IMR-90 (cell line): Measurements from ENCODE around the gene BRAT1. TPM values are rescaled to one million over a fixed set of nuclear protein-coding genes. Genes with fewer than 3 reads are reported as not detected.

ENCODE experiments used
- ATAC-seq: fragments of 200-7000 bp; cut with Tn5 transposase; 2 replicates; pipeline ENCODE4 v1.9.1; 2020; ENCODE audit warnings: low read depth, mild to moderate bottlenecking, moderate library complexity
- BruUV-seq: library from RNA; stranded (reverse); fragments of 400-500 nt; replicated peaks from 2 replicates; lab custom pipeline; 2021; lab: Mats Ljungman, UMichigan
- CTCF ChIA-PET: fragments of 300-600 bp; formaldehyde crosslinking; extraction: SDS; loops from one replicate; lab custom pipeline; 2021; ENCODE audit warnings: antibody characterized with exemption; lab: Yijun Ruan, JAX
- POLR2A ChIA-PET: fragments of 300-600 bp; sonication (Branson Sonifier 250); formaldehyde crosslinking; loops from one replicate; lab custom pipeline; 2022; ENCODE audit warnings: antibody characterized with exemption; ENCODE audit not compliant: unreplicated experiment; lab: Charles Lee
- DNase-seq: peaks from one replicate; pipeline ENCODE4 v3.0.0; 2013
- H2AFZ ChIP-seq: replicated peaks from 2 replicates; pipeline ENCODE3; 2013; ENCODE audit warnings: low read length, mild to moderate bottlenecking; ENCODE audit not compliant: poor library complexity
- H2AK5ac ChIP-seq: 2 replicates; pipeline ENCODE4 v1.6.1; 2013; ENCODE audit warnings: low read depth, low read length, inconsistent platforms
- H2AK9ac ChIP-seq: replicated peaks from 2 replicates; pipeline ENCODE3; 2013; ENCODE audit warnings: mild to moderate bottlenecking, low read depth, low read length, moderate library complexity; ENCODE audit not compliant: poor library complexity
- H2BK120ac ChIP-seq: 2 replicates; pipeline ENCODE4 v1.6.1; 2013; ENCODE audit warnings: low read depth, low read length, inconsistent platforms
- H2BK15ac ChIP-seq: 3 replicates; pipeline ENCODE4 v1.6.1; 2013; ENCODE audit warnings: low read depth, low read length, inconsistent platforms
- H2BK20ac ChIP-seq: 2 replicates; pipeline ENCODE4 v1.6.1; 2013; ENCODE audit warnings: low read depth, mild to moderate bottlenecking, inconsistent platforms, low read length, moderate library complexity
- H2BK5ac ChIP-seq: 2 replicates; pipeline ENCODE4 v1.6.1; 2013; ENCODE audit warnings: mild to moderate bottlenecking, low read depth, low read length, inconsistent platforms; ENCODE audit not compliant: poor library complexity, severe bottlenecking
- H3K14ac ChIP-seq: replicated peaks from 2 replicates; pipeline ENCODE4 v1.6.1; 2013; ENCODE audit warnings: low read depth, low read length, inconsistent platforms
- H3K18ac ChIP-seq: 2 replicates; pipeline ENCODE4 v1.6.1; 2013; ENCODE audit warnings: low read depth, low read length, control low read depth
- H3K23ac ChIP-seq: 2 replicates; pipeline ENCODE4 v1.6.1; 2013; ENCODE audit warnings: low read depth, low read length, inconsistent platforms
- H3K27ac ChIP-seq: 2 replicates; pipeline ENCODE4 v1.5.1; 2013; ENCODE audit warnings: mild to moderate bottlenecking, control low read depth, low read length; ENCODE audit not compliant: insufficient read depth
- H3K27me3 ChIP-seq: 2 replicates; pipeline ENCODE4 v1.6.1; 2013; ENCODE audit warnings: low read length; ENCODE audit not compliant: control insufficient read depth, insufficient read depth
- H3K36me3 ChIP-seq: 2 replicates; pipeline ENCODE4 v1.6.1; 2013; ENCODE audit warnings: low read length, mixed read lengths; ENCODE audit not compliant: control insufficient read depth, insufficient read depth
- H3K4ac ChIP-seq: 2 replicates; pipeline ENCODE4 v1.6.1; 2013; ENCODE audit warnings: low read depth, low read length, inconsistent platforms
- H3K4me1 ChIP-seq: 2 replicates; pipeline ENCODE4 v1.6.1; 2013; ENCODE audit warnings: low read length, mixed read lengths; ENCODE audit not compliant: control insufficient read depth, insufficient read depth
- H3K4me2 ChIP-seq: 2 replicates; pipeline ENCODE4 v1.6.1; 2013; ENCODE audit warnings: low read depth, mild to moderate bottlenecking, control low read depth, low read length, moderate library complexity
- H3K4me3 ChIP-seq: 2 replicates; pipeline ENCODE4 v1.5.1; 2013; ENCODE audit warnings: low read depth, mild to moderate bottlenecking, control low read depth, low read length, moderate library complexity; ENCODE audit not compliant: insufficient read depth
- H3K56ac ChIP-seq: 2 replicates; pipeline ENCODE4 v1.6.1; 2013; ENCODE audit warnings: low read length, inconsistent platforms; ENCODE audit not compliant: insufficient read depth; ENCODE audit errors: extremely low read depth
- H3K79me1 ChIP-seq, 2 experiments: 2 replicates each; pipeline ENCODE4 v1.6.1; 2013; ENCODE audit warnings: low read length in 2 of 2, inconsistent platforms in 1 of 2, low read depth in 1 of 2
- H3K9ac ChIP-seq: 2 replicates; pipeline ENCODE4 v1.6.1; 2013; ENCODE audit warnings: low read depth, low read length, control low read depth
- H3K9me1 ChIP-seq: 2 replicates; pipeline ENCODE4 v1.6.1; 2013; ENCODE audit warnings: low read length, inconsistent platforms; ENCODE audit not compliant: insufficient read depth
- H3K9me3 ChIP-seq: 2 replicates; pipeline ENCODE4 v1.6.1; 2013; ENCODE audit warnings: low read length; ENCODE audit not compliant: control insufficient read depth, insufficient read depth
- H4K20me1 ChIP-seq: 2 replicates; pipeline ENCODE4 v1.6.1; 2013; ENCODE audit warnings: low read length, inconsistent platforms; ENCODE audit not compliant: insufficient read depth
- H4K5ac ChIP-seq: 2 replicates; pipeline ENCODE4 v1.6.1; 2013; ENCODE audit warnings: mild to moderate bottlenecking, low read depth, low read length, control low read depth
- H4K8ac ChIP-seq, 2 experiments: 2 replicates each; pipeline ENCODE4 v1.6.1; 2013; ENCODE audit warnings: low read depth in 2 of 2, low read length in 2 of 2, control low read depth in 1 of 2, inconsistent platforms in 1 of 2
- H4K91ac ChIP-seq: 2 replicates; pipeline ENCODE4 v1.6.1; 2013; ENCODE audit warnings: low read depth, low read length, inconsistent platforms; ENCODE audit not compliant: insufficient read depth
- BHLHE40 ChIP-seq: fragments of 150-350 bp; IDR thresholded peaks from 2 replicates; pipeline ENCODE4 v1.6.1; 2016; ENCODE audit warnings: mild to moderate bottlenecking, low read depth, low read length
- CHD1 ChIP-seq: IDR thresholded peaks from 2 replicates; pipeline ENCODE4 v1.6.1; 2012; ENCODE audit warnings: low read depth, low read length, improper control_type of control experiment
- FOS ChIP-seq: fragments of 150-350 bp; IDR thresholded peaks from 2 replicates; pipeline ENCODE4 v1.6.1; 2016; ENCODE audit warnings: low read depth, low read length
- MAFK ChIP-seq: IDR thresholded peaks from 2 replicates; pipeline ENCODE4 v1.6.1; 2012; ENCODE audit warnings: low read depth, low read length, improper control_type of control experiment
- MAZ ChIP-seq: IDR thresholded peaks from 2 replicates; pipeline ENCODE4 v1.6.1; 2012; ENCODE audit warnings: low read depth, mild to moderate bottlenecking, low read length, improper control_type of control experiment, moderate library complexity, borderline replicate concordance
- MXI1 ChIP-seq: IDR thresholded peaks from 2 replicates; pipeline ENCODE4 v1.6.1; 2012; ENCODE audit warnings: low read depth, mild to moderate bottlenecking, low read length, moderate library complexity, borderline replicate concordance
- NFE2L2 ChIP-seq: fragments of 150-350 bp; IDR thresholded peaks from 2 replicates; pipeline ENCODE4 v1.6.1; 2016; ENCODE audit warnings: low read depth, mild to moderate bottlenecking, low read length
- POLR2A ChIP-seq: IDR thresholded peaks from 2 replicates; pipeline ENCODE4 v1.6.1; 2012; ENCODE audit warnings: mild to moderate bottlenecking, low read depth, low read length
- RAD21 ChIP-seq: IDR thresholded peaks from 2 replicates; pipeline ENCODE4 v1.6.1; 2012; ENCODE audit warnings: low read length, improper control_type of control experiment
- RCOR1 ChIP-seq: IDR thresholded peaks from 2 replicates; pipeline ENCODE4 v1.6.1; 2012; ENCODE audit warnings: mild to moderate bottlenecking, low read length, improper control_type of control experiment; ENCODE audit not compliant: insufficient replicate concordance
- RFX5 ChIP-seq: IDR thresholded peaks from 2 replicates; pipeline ENCODE4 v1.8.0; 2012; ENCODE audit warnings: low read depth, mild to moderate bottlenecking, low read length, moderate library complexity
- SMC3 ChIP-seq: fragments of 150-350 bp; IDR thresholded peaks from 2 replicates; pipeline ENCODE4 v1.6.1; 2016; ENCODE audit warnings: low read depth, mild to moderate bottlenecking, antibody characterized with exemption, low read length, moderate library complexity
- WGBS, 2 experiments: methylation state at CpG; one replicate each; pipeline versions ENCODE4 v1.1.5 to v1.1.7; 2013; ENCODE audit warnings: missing lambda C conversion rate in 2 of 2; ENCODE audit not compliant: insufficient read length in 1 of 2; ENCODE audit errors: extremely low coverage in 2 of 2; 5-methylcytosine and 5-hydroxymethylcytosine counted together
- dilution Hi-C: fragments of 300-500 bp; cut with HindIII; formaldehyde crosslinking; loops from one replicate; pipeline ENCODE4 v1.14.3; 2018; ENCODE audit warnings: low sequenced_read_pairs; ENCODE audit not compliant: unreplicated experiment
- in situ Hi-C: fragments of 300-500 bp; cut with MboI; formaldehyde crosslinking; loops from 3 replicates; pipeline ENCODE4 v1.14.3; 2019; ENCODE audit warnings: low sequenced_read_pairs, inconsistent platforms, mixed read lengths
- intact Hi-C: fragments of 100-400 bp; cut with micrococcal nuclease; formaldehyde crosslinking; loops from 2 replicates; pipeline ENCODE4 v1.10.0; 2022
- polyA plus RNA-seq, 3 experiments: library from polyadenylated mRNA; depleted of rRNA; stranded (reverse); fragments of >200 nt; gene quantifications; 2 replicates each; pipeline ENCODE4 v1.2.3, GENCODE V29; 2012; ENCODE audit warnings: low replicate concordance in 1 of 3
- total RNA-seq: library from RNA; depleted of rRNA; stranded (reverse); fragments of >200 nt; gene quantifications from 2 replicates; pipeline ENCODE4 v1.2.3, GENCODE V29; 2012
- TF ChIP-seq, protein P1 (sequence below): fragments of 150-350 bp; IDR thresholded peaks from 2 replicates; pipeline ENCODE4 v1.6.1; 2017; ENCODE audit warnings: mild to moderate bottlenecking, antibody characterized with exemption, low read length, low read depth
- TF ChIP-seq, protein P2 (sequence below): fragments of 150-350 bp; IDR thresholded peaks from 2 replicates; pipeline ENCODE4 v1.6.1; 2016; ENCODE audit warnings: low read depth, mild to moderate bottlenecking, low read length, moderate library complexity, borderline replicate concordance

The BRAT1 gene
- total and polyA plus RNA-seq, 2 of the 4 experiments (the other 2 are of a cell fraction) = 6.8 to 21.9 TPM

- dilution Hi-C loops = no loop called here
- no peak overlapping the region for H3K4me3 ChIP-seq
- no peaks in the 10 kb centered on the region for H4K20me1 ChIP-seq
- no TSS peak for BruUV-seq
- H3K4ac ChIP-seq = no peak overlapping the region
- no peaks in the 10 kb centered on the region for H3K4me1 ChIP-seq
- intact Hi-C loops = no loop called here
- no peaks in the 10 kb centered on the region for H3K9me3 ChIP-seq
- ChIA-PET CTCF (no interaction called here), POLR2A (no interaction called here)
- H3K14ac ChIP-seq = no peak overlapping the region
- no peak overlapping the region for H3K4me2 ChIP-seq
- H2AFZ ChIP-seq = no peak overlapping the region
- H4K8ac ChIP-seq = no peak overlapping the region
- WGBS, 2 experiments = 96% methylated on average over 11 of the region's 29 CpGs; no CpG with 5 or more reads in 1 of the 2 experiments
- H2AK5ac ChIP-seq = no peak overlapping the region
- no peak overlapping the region for H2BK120ac ChIP-seq
- H3K56ac ChIP-seq = no peak overlapping the region
- H4K5ac ChIP-seq = no peak overlapping the region
- H2BK20ac ChIP-seq = no peak overlapping the region
- H3K27me3 ChIP-seq = no peaks in the 10 kb centered on the region
- no peak overlapping the region for H2BK5ac ChIP-seq
- no peak overlapping the region for H2AK9ac ChIP-seq
- H3K27ac ChIP-seq = no peak overlapping the region
- in situ Hi-C loops = no loop called here
- no peak overlapping the region for H2BK15ac ChIP-seq
- H3K23ac ChIP-seq = no peak overlapping the region
- DNase-seq = no peak
- peaks cover 41% of the 10 kb centered on the region for H3K36me3 ChIP-seq
- TF ChIP-seq SMC3 (no peak), RFX5 (no peak), MAZ (no peak), BHLHE40 (no peak), POLR2A (no peak), RAD21 (no peak), MXI1 (no peak), FOS (no peak), CHD1 (no peak), MAFK (no peak), NFE2L2 (no peak), RCOR1 (no peak)
- TF ChIP-seq, protein P1, sequence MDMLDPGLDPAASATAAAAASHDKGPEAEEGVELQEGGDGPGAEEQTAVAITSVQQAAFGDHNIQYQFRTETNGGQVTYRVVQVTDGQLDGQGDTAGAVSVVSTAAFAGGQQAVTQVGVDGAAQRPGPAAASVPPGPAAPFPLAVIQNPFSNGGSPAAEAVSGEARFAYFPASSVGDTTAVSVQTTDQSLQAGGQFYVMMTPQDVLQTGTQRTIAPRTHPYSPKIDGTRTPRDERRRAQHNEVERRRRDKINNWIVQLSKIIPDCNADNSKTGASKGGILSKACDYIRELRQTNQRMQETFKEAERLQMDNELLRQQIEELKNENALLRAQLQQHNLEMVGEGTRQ = no peak
- TF ChIP-seq, protein P2, sequence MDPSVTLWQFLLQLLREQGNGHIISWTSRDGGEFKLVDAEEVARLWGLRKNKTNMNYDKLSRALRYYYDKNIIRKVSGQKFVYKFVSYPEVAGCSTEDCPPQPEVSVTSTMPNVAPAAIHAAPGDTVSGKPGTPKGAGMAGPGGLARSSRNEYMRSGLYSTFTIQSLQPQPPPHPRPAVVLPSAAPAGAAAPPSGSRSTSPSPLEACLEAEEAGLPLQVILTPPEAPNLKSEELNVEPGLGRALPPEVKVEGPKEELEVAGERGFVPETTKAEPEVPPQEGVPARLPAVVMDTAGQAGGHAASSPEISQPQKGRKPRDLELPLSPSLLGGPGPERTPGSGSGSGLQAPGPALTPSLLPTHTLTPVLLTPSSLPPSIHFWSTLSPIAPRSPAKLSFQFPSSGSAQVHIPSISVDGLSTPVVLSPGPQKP = no peak
- no peaks in the 10 kb centered on the region for H3K79me1 ChIP-seq
- no peaks in the 10 kb centered on the region for H3K9me1 ChIP-seq
- H4K91ac ChIP-seq = no peak overlapping the region
- no peak overlapping the region for H3K9ac ChIP-seq
- H3K18ac ChIP-seq = no peak overlapping the region
- ATAC-seq = no peak
Observed at GRCh38 chr7:2598154-2598823, 43.0 kb upstream of the BRAT1 start.
